ENCODE results near the gene UBE2J2. TPM values are rescaled to one million over a fixed set of nuclear protein-coding genes. Genes with fewer than 3 reads are reported as not detected.

UBE2J2 gene
- total RNA-seq, 1 experiment from 2014 or later = 62.1 TPM

DNA sequence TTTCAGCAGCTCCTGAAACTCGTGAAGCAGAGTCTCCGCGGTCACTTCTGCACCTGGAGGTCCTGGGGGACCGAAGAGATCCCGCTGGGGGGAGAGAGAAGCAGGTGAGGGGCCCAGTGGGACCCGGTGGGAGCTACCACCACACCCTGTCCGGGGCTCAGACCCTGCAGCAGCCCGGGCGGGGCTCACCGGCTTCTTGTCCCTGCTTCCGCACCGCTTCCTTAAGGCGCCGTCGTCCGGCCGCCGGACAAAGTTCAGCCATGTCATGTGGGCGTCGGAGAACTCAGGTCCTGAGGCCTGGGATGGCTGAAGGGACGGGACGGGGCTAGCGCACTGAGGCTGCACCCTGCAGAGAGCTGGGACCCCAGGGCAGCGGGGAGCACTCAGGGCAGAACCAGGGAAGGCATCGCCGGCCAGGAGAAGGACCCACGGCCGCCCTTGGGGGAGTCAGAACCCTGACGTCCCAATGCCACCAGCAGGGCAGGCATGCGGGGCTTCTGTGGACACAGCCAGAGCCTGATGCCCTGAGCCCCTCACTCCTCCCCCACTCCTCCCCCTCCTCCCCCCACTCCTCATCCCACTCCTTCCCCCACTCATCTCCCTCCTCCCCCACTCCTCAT lies 29.4 kb downstream of the UBE2J2 start:
- POLR2A ChIA-PET = interaction anchor here (1.4 kb wide), 1 partner anchor 13 kb away, joined by 4 read pairs; no protein-coding TSS in a partner anchor

GRCh38 chr1:1243807-1244191 lies 29.9 kb downstream of the UBE2J2 start:
- no TSS peak for BruUV-seq (replicated peaks)
- intact Hi-C loops (cut with micrococcal nuclease) = no loop called here
- POLR2A ChIA-PET = interaction anchor here (1.4 kb wide), 1 partner anchor 13 kb away, joined by 4 read pairs; no protein-coding TSS in a partner anchor
- CTCF ChIA-PET = interaction anchor here (0.9 kb wide), 1 partner anchor 122 kb away, joined by 5 read pairs; no protein-coding TSS in a partner anchor
- TF ChIP-seq, protein P1, sequence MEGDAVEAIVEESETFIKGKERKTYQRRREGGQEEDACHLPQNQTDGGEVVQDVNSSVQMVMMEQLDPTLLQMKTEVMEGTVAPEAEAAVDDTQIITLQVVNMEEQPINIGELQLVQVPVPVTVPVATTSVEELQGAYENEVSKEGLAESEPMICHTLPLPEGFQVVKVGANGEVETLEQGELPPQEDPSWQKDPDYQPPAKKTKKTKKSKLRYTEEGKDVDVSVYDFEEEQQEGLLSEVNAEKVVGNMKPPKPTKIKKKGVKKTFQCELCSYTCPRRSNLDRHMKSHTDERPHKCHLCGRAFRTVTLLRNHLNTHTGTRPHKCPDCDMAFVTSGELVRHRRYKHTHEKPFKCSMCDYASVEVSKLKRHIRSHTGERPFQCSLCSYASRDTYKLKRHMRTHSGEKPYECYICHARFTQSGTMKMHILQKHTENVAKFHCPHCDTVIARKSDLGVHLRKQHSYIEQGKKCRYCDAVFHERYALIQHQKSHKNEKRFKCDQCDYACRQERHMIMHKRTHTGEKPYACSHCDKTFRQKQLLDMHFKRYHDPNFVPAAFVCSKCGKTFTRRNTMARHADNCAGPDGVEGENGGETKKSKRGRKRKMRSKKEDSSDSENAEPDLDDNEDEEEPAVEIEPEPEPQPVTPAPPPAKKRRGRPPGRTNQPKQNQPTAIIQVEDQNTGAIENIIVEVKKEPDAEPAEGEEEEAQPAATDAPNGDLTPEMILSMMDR (IDR thresholded peaks at IDR 0.05; ENCODE audit: unreplicated experiment) = no peak
- no peaks in the 10 kb centered on the region for H3K9me3 Mint-ChIP-seq (ENCODE audit: unreplicated experiment)
- no peaks in the 10 kb centered on the region for H3K27me3 Mint-ChIP-seq (ENCODE audit: insufficient read depth, unreplicated experiment)
- H3K36me3 Mint-ChIP-seq (ENCODE audit: insufficient read depth, unreplicated experiment) = no peaks in the 10 kb centered on the region
- H3K27ac Mint-ChIP-seq (ENCODE audit: low read depth, unreplicated experiment) = no peak overlapping the region
- no peak for DNase-seq (ENCODE audit: unreplicated experiment)
- no peak overlapping the region for H3K4me3 Mint-ChIP-seq (ENCODE audit: unreplicated experiment)
- H3K4me1 Mint-ChIP-seq (ENCODE audit: insufficient read depth, unreplicated experiment) = no peaks in the 10 kb centered on the region

More for the DNA sequence above, 29.4 kb downstream of the UBE2J2 start:
- H3K4me3 Mint-ChIP-seq (ENCODE audit: unreplicated experiment) = no peak overlapping the region
- H3K4me1 Mint-ChIP-seq (ENCODE audit: insufficient read depth, unreplicated experiment) = no peaks in the 10 kb centered on the region
- H3K27ac Mint-ChIP-seq (ENCODE audit: low read depth, unreplicated experiment) = no peak overlapping the region
- intact Hi-C loops (cut with micrococcal nuclease) = no loop called here
- no peaks in the 10 kb centered on the region for H3K36me3 Mint-ChIP-seq (ENCODE audit: insufficient read depth, unreplicated experiment)
- CTCF ChIA-PET = no interaction called here
- DNase-seq (ENCODE audit: unreplicated experiment) = no peak
- no TSS peak for BruUV-seq (replicated peaks)
- H3K9me3 Mint-ChIP-seq (ENCODE audit: unreplicated experiment) = no peaks in the 10 kb centered on the region
- H3K27me3 Mint-ChIP-seq (ENCODE audit: insufficient read depth, unreplicated experiment) = no peaks in the 10 kb centered on the region
- TF ChIP-seq, protein P1 (IDR thresholded peaks at IDR 0.05; ENCODE audit: unreplicated experiment) = no peak

GRCh38 chr1:1243266-1243660 lies 30.4 kb downstream of the UBE2J2 start:
- CTCF ChIA-PET = interaction anchor here (0.9 kb wide), 1 partner anchor 121 kb away, joined by 5 read pairs; no protein-coding TSS in a partner anchor

More at GRCh38 chr1:1243266-1243660, 30.4 kb downstream of the UBE2J2 start:
- intact Hi-C loops (cut with micrococcal nuclease) = no loop called here
- no peaks in the 10 kb centered on the region for H3K27me3 Mint-ChIP-seq (ENCODE audit: insufficient read depth, unreplicated experiment)
- no peak for DNase-seq (ENCODE audit: unreplicated experiment)
- H3K27ac Mint-ChIP-seq (ENCODE audit: low read depth, unreplicated experiment) = no peak overlapping the region
- no TSS peak for BruUV-seq (replicated peaks)
- no peaks in the 10 kb centered on the region for H3K4me1 Mint-ChIP-seq (ENCODE audit: insufficient read depth, unreplicated experiment)
- no peaks in the 10 kb centered on the region for H3K9me3 Mint-ChIP-seq (ENCODE audit: unreplicated experiment)
- no peak overlapping the region for H3K4me3 Mint-ChIP-seq (ENCODE audit: unreplicated experiment)
- POLR2A ChIA-PET = interaction anchor here (1.4 kb wide), 2 partner anchors 12 kb away, joined by 3 to 4 read pairs; partner anchors contain the start of gene SDF4
- TF ChIP-seq, protein P1 (IDR thresholded peaks at IDR 0.05; ENCODE audit: unreplicated experiment) = no peak
- no peaks in the 10 kb centered on the region for H3K36me3 Mint-ChIP-seq (ENCODE audit: insufficient read depth, unreplicated experiment)

Measured in MCF 10A (cell line).